Natural killer cell (primary cell): ENCODE data around the gene CTNNA3. TPM values are rescaled to one million over a fixed set of nuclear protein-coding genes. Genes with fewer than 3 reads are reported as not detected.

Source experiments
- ATAC-seq, 3 donors: fragments of 150-1000 bp in 2 of 3; fragments of 200-7000 bp in 1 of 3; cut with Tn5 transposase; 1 replicate in 1 of 3; 2 replicates in 2 of 3; pipeline ENCODE4 v1.10.0; 2021; ENCODE audit warnings: mild to moderate bottlenecking in 2 of 3, moderate library complexity in 2 of 3
- DNase-seq, 2 donors: peaks; one replicate each; pipeline versions ENCODE4 v3.0.0 to v3.0.0-alpha.2; 2013 to 2021; ENCODE audit warnings: mixed read lengths in 1 of 2
- H3K27ac ChIP-seq: one replicate; pipeline ENCODE4 v1.5.1; 2013; ENCODE audit warnings: mild to moderate bottlenecking, low read length
- H3K27me3 ChIP-seq: one replicate; pipeline ENCODE4 v1.6.1; 2013; ENCODE audit warnings: low read length; ENCODE audit not compliant: control insufficient read depth, insufficient read depth
- H3K36me3 ChIP-seq: one replicate; pipeline ENCODE4 v1.6.1; 2013; ENCODE audit warnings: low read length; ENCODE audit not compliant: control insufficient read depth, insufficient read depth
- H3K4me1 ChIP-seq: one replicate; pipeline ENCODE4 v1.6.1; 2013; ENCODE audit warnings: low read length; ENCODE audit not compliant: control insufficient read depth, insufficient read depth
- H3K4me3 ChIP-seq: one replicate; pipeline ENCODE4 v1.5.1; 2013; ENCODE audit warnings: low read length
- H3K9me3 ChIP-seq: one replicate; pipeline ENCODE4 v1.6.1; 2013; ENCODE audit warnings: low read length; ENCODE audit not compliant: control insufficient read depth, insufficient read depth
- H3K27ac Mint-ChIP-seq, 2 donors: one replicate each; pipeline ENCODE4 v1.8.0; 2022; ENCODE audit warnings: mild to moderate bottlenecking in 2 of 2, mixed read lengths in 2 of 2, moderate library complexity in 1 of 2
- H3K27me3 Mint-ChIP-seq, 2 donors: one replicate each; pipeline ENCODE4 v1.8.0; 2022; ENCODE audit warnings: low read depth in 2 of 2, mixed read lengths in 2 of 2
- H3K36me3 Mint-ChIP-seq: one replicate; pipeline ENCODE4 v1.8.0; 2022; ENCODE audit warnings: mixed read lengths
- H3K4me1 Mint-ChIP-seq, 2 donors: one replicate each; pipeline ENCODE4 v1.8.0; 2022; ENCODE audit warnings: mixed read lengths in 2 of 2
- H3K4me3 Mint-ChIP-seq: one replicate; pipeline ENCODE4 v1.8.0; 2022; ENCODE audit warnings: mild to moderate bottlenecking, moderate library complexity, mixed read lengths
- H3K9me3 Mint-ChIP-seq, 2 donors: one replicate each; pipeline ENCODE4 v1.8.0; 2022; ENCODE audit warnings: mixed read lengths in 2 of 2
- WGBS: methylation state at CpG from one replicate; pipeline ENCODE4 v1.1.7; 2013; ENCODE audit warnings: missing lambda C conversion rate; ENCODE audit not compliant: insufficient coverage; 5-methylcytosine and 5-hydroxymethylcytosine counted together
- intact Hi-C: fragments of 100-400 bp; cut with micrococcal nuclease; formaldehyde crosslinking; loops from one replicate; pipeline ENCODE4 v1.14.2; 2022
- total RNA-seq, 4 donors: library from RNA; stranded (reverse); fragments of 120-200 nt in 1 of 4; gene quantifications; one replicate each; pipeline versions ENCODE4 v1.2.3 to v1.2.4, GENCODE V29; 2013 to 2022
- TF ChIP-seq, protein P1 (sequence below): fragments of 200-600 bp; IDR thresholded peaks from one replicate; pipeline ENCODE4 v1.8.0; 2022; ENCODE audit warnings: antibody characterized with exemption

The CTNNA3 gene
- total RNA-seq, 3 donors from 2014 or later (not counting 1 experiment from before 2014, with no cell fraction given) = not detected

GRCh38 chr10:66292456-66292855 is 1403.5 kb downstream of the CTNNA3 start:
- TF ChIP-seq, protein P1, sequence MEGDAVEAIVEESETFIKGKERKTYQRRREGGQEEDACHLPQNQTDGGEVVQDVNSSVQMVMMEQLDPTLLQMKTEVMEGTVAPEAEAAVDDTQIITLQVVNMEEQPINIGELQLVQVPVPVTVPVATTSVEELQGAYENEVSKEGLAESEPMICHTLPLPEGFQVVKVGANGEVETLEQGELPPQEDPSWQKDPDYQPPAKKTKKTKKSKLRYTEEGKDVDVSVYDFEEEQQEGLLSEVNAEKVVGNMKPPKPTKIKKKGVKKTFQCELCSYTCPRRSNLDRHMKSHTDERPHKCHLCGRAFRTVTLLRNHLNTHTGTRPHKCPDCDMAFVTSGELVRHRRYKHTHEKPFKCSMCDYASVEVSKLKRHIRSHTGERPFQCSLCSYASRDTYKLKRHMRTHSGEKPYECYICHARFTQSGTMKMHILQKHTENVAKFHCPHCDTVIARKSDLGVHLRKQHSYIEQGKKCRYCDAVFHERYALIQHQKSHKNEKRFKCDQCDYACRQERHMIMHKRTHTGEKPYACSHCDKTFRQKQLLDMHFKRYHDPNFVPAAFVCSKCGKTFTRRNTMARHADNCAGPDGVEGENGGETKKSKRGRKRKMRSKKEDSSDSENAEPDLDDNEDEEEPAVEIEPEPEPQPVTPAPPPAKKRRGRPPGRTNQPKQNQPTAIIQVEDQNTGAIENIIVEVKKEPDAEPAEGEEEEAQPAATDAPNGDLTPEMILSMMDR = no peak
- Histone ChIP-seq H3K36me3 (no peaks in the 10 kb centered on the region), H3K27me3 (no peaks in the 10 kb centered on the region), H3K27ac (no peak overlapping the region), H3K4me3 (no peak overlapping the region), H3K9me3 (no peaks in the 10 kb centered on the region), H3K4me1 (no peaks in the 10 kb centered on the region)
- Mint-ChIP-seq H3K27me3 (no peaks in the 10 kb centered on the region), H3K27ac (no peak overlapping the region), H3K9me3 (peaks cover 9 to 12% of the 10 kb centered on the region in 2 donors), H3K4me1 (no peaks in the 10 kb centered on the region), H3K4me3 (no peak overlapping the region), H3K36me3 (no peaks in the 10 kb centered on the region)
- intact Hi-C loops = no loop called here
- ATAC-seq (no peak), DNase-seq (no peak)
- 88% methylated on average over 1 of the region's 1 CpG for WGBS

GRCh38 chr10:66291133-66291532 is 1404.9 kb downstream of the CTNNA3 start:
- H3K27me3 ChIP-seq = no peaks in the 10 kb centered on the region
- no peaks in the 10 kb centered on the region for H3K4me1 ChIP-seq
- no peak overlapping the region for H3K4me3 Mint-ChIP-seq
- no peaks in the 10 kb centered on the region for H3K27me3 Mint-ChIP-seq
- H3K36me3 Mint-ChIP-seq = no peaks in the 10 kb centered on the region
- intact Hi-C loops = no loop called here
- H3K27ac Mint-ChIP-seq = no peak overlapping the region
- no peaks in the 10 kb centered on the region for H3K36me3 ChIP-seq
- H3K4me3 ChIP-seq = no peak overlapping the region
- DNase-seq (no peak), ATAC-seq (no peak)
- no peaks in the 10 kb centered on the region for H3K4me1 Mint-ChIP-seq
- no peaks in the 10 kb centered on the region for H3K9me3 ChIP-seq
- 71% methylated on average over 2 of the region's 2 CpGs for WGBS
- peaks cover 9 to 12% of the 10 kb centered on the region in 2 donors for H3K9me3 Mint-ChIP-seq
- TF ChIP-seq, protein P1 = no peak
- no peak overlapping the region for H3K27ac ChIP-seq

GRCh38 chr10:66284621-66285020 is 1411.4 kb downstream of the CTNNA3 start:
- no peak for DNase-seq

More at GRCh38 chr10:66284621-66285020, 1411.4 kb downstream of the CTNNA3 start:
- intact Hi-C loops = no loop called here
- Mint-ChIP-seq H3K27me3 (no peaks in the 10 kb centered on the region), H3K27ac (no peak overlapping the region), H3K4me3 (no peak overlapping the region), H3K36me3 (no peaks in the 10 kb centered on the region), H3K4me1 (no peaks in the 10 kb centered on the region), H3K9me3 (peaks cover 6 to 8% of the 10 kb centered on the region in 2 donors)
- no peaks in the 10 kb centered on the region for H3K9me3 ChIP-seq
- no peak overlapping the region for H3K27ac ChIP-seq
- no peaks in the 10 kb centered on the region for H3K36me3 ChIP-seq
- TF ChIP-seq, protein P1 = no peak
- no peak overlapping the region for H3K4me3 ChIP-seq
- H3K27me3 ChIP-seq = no peaks in the 10 kb centered on the region
- no peak for ATAC-seq
- H3K4me1 ChIP-seq = no peaks in the 10 kb centered on the region
